ENCODE data around the gene MAU2. TPM values are rescaled to one million over a fixed set of nuclear protein-coding genes. Genes with fewer than 3 reads are reported as not detected.

The MAU2 gene
- total RNA-seq, 1 experiment from 2014 or later, result 31.1 TPM

- DNase-seq (ENCODE audit: low read depth), result no peak
These were observed 14.9 kb upstream of the MAU2 start for GRCh38 chr19:19305696-19306095.

- no peak for DNase-seq (ENCODE audit: low read depth)
These were observed 14.4 kb upstream of the MAU2 start for GRCh38 chr19:19306191-19306590.

- DNase-seq (ENCODE audit: low read depth), result no peak
These were observed 12.3 kb upstream of the MAU2 start for GRCh38 chr19:19308373-19308772.

- no peak for DNase-seq (ENCODE audit: low read depth)
These were observed 5.2 kb upstream of the MAU2 start for GRCh38 chr19:19315444-19315843.

- DNase-seq (ENCODE audit: low read depth), result no peak
These were observed 4.5 kb upstream of the MAU2 start for GRCh38 chr19:19316082-19316481.

- DNase-seq (ENCODE audit: low read depth), result peak; percentile 15
These were observed 783 bp upstream of the MAU2 start for GRCh38 chr19:19319732-19320360.

GRCh38 chr19:19321141-19321577 is 530 bp downstream of the MAU2 start:
- DNase-seq (ENCODE audit: low read depth), result peak; percentile 22

DNA sequence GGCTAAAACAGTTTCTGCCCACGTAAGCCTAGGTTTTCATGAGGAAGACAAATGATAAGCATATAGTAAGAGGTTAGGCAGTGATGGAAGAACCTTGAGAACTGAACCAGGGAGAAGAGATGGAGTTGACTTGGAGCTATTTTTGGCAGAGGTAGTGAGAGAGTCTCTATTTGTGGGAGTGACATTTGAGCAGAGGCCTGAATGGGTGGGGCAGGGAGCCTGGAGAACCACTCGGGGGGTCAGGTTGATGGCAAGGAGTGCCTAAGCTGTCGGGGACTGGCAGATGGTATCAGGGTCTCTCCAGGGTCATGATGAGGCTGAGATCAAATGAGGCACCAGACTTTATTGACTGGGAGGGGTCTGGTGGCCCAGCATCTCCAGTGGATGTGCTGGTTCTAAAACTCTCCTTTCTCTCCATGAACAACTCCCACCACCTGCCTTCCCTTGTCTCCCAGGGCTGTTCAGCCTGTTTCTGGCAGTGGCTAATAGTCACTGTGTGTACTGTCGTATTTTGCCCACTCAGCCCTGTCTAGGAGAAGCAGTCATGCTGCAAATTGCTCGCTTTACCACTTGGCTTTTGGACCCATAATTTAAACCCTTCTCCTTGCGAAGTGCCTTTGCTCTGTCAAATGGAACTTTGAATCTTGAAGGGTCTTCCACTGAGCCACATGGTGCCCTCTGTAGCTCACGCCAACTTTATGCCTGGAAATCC is 3.6 kb downstream of the MAU2 start:
- DNase-seq (ENCODE audit: low read depth), result no peak

GRCh38 chr19:19327672-19328071 is 7.0 kb downstream of the MAU2 start:
- DNase-seq (ENCODE audit: low read depth), result no peak

DNA sequence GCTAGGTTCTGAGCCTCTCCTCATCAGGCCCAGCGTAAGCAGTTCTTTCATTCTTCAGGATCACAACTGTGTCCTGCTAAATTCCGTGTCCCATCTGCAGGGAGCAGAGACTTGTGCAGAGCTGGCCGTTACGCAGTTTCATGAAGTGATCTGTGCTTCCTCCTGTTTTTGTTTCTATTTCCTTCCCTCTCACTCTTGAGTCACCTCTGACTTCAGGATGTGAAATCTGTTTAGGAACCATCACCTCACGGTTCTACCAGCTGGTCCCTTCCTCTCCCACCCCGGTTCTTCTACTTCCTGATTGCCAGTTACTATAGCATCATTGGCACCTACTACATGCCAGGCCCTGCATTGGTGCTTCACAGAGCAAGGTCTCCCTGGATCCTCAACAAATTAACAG is 8.5 kb downstream of the MAU2 start:
- DNase-seq (ENCODE audit: low read depth), result no peak

GRCh38 chr19:19334063-19334988 is 13.7 kb downstream of the MAU2 start:
- no peak for DNase-seq (ENCODE audit: low read depth)

GRCh38 chr19:19334989-19335344 is 14.3 kb downstream of the MAU2 start:
- DNase-seq (ENCODE audit: low read depth), result no peak

- DNase-seq (ENCODE audit: low read depth), result no peak
These were observed 15.0 kb downstream of the MAU2 start for GRCh38 chr19:19335408-19336158.

GRCh38 chr19:19336597-19336996 is 16.0 kb downstream of the MAU2 start:
- no peak for DNase-seq (ENCODE audit: low read depth)

- DNase-seq (ENCODE audit: low read depth), result no peak
These were observed 16.5 kb downstream of the MAU2 start for GRCh38 chr19:19337120-19337519.

GRCh38 chr19:19338082-19338481 is 17.5 kb downstream of the MAU2 start:
- peak; percentile 90 for DNase-seq (ENCODE audit: low read depth)

- DNase-seq (ENCODE audit: low read depth), result no peak
These were observed 20.4 kb downstream of the MAU2 start for GRCh38 chr19:19341026-19341425.

GRCh38 chr19:19342086-19343015 is 21.7 kb downstream of the MAU2 start:
- peak; percentile 31 for DNase-seq (ENCODE audit: low read depth)

GRCh38 chr19:19343016-19343362 is 22.4 kb downstream of the MAU2 start:
- DNase-seq (ENCODE audit: low read depth), result no peak

DNA sequence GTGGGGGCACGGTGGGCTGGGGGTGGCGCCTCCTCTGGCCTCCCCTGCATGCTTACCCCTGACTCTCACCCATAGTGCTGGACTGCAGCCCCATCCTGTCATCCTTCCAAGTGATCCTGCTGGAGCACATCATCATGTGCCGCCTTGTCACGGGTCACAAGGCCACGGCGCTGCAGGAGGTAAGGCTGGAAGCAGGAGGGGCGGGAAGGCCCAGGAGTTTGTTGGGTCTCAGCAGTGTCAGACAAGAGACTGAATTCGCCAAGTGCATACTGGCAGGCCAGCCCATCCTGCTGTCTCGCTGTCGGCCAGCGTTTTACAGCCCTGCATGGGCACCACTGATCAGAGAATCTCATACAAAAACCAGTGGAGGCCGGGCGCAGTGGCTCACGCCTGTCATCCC is 23.1 kb downstream of the MAU2 start:
- DNase-seq (ENCODE audit: low read depth), result no peak

DNA sequence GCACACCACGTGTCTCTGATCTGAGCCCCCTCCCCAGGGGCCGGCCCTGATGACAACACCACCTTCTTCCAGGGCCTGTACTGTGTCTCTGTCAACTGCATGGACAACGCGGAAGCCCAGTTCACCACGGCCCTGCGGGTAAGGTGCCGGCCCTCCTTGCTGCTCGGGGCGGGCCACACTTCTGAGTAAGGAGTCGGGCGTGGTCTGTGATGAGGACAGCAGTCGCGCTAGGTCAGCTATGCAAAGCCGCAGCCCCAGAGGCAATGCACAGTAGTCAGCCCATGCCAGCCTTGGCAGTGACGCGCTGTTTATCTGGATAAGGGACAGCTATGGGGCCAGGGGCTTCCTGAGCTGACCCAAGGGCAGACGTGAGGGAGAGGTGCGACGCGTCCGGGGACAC is 24.6 kb downstream of the MAU2 start:
- DNase-seq (ENCODE audit: low read depth), result no peak
